ENCODE measurements around the gene UPK3BL1.
"Not testable (repeated sequence)": the region's sequence is repeated elsewhere in the genome, so short reads cannot be mapped to it uniquely, and the experiment has no call there.

- TF ChIP-seq CTCF (IDR thresholded peaks at IDR 0.05); EZH2 (IDR thresholded peaks at IDR 0.05; ENCODE audit: borderline replicate concordance, insufficient read depth, low read depth, low read length, poor library complexity, severe bottlenecking): not testable (repeated sequence)
Measured at GRCh38 chr7:102666850-102667249, 24.3 kb upstream of the UPK3BL1 start.
